Rectal smooth muscle tissue (tissue), 1 donor: Measurements from ENCODE around the gene TUBB2B.
"Not testable (repeated sequence)": the region's sequence is repeated elsewhere in the genome, so short reads cannot be mapped to it uniquely, and the experiment has no call there.

Source experiments
- H3K27ac ChIP-seq: one replicate; pipeline ENCODE4 v1.7.0; 2013; ENCODE audit warnings: low read depth, low read length, inconsistent platforms
- H3K27me3 ChIP-seq: one replicate; pipeline ENCODE4 v1.7.0; 2013; ENCODE audit warnings: low read length; ENCODE audit not compliant: control insufficient read depth, insufficient read depth
- H3K36me3 ChIP-seq: one replicate; pipeline ENCODE4 v1.7.0; 2013; ENCODE audit warnings: low read length; ENCODE audit not compliant: control insufficient read depth, insufficient read depth
- H3K4me1 ChIP-seq: one replicate; pipeline ENCODE4 v1.7.0; 2013; ENCODE audit warnings: low read length; ENCODE audit not compliant: control insufficient read depth, insufficient read depth
- H3K4me3 ChIP-seq: one replicate; pipeline ENCODE4 v1.7.0; 2013; ENCODE audit warnings: low read length
- H3K9ac ChIP-seq: one replicate; pipeline ENCODE4 v1.7.0; 2013; ENCODE audit warnings: low read length

Gene TUBB2B

DNA sequence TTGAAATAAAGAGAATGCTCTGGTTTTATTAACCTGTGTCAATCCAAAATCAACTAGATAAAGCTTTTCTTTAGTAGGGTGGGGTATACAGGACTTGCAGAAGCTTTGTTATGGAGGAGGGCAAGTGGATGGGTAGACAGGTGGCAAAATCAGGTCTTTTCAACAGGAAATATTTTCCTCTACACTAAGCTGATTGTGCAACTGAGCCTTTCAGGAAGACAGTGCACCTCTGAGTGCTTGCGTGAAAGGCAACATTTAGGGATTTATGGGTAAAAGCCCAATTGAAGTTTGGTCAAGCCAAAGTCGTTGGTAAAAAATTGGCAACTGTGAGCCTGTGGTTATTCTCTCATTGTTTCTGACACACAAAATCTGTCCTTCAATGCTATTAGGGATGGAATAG, 46.3 kb downstream of the TUBB2B start:
- H3K36me3 ChIP-seq = no peaks in the 10 kb centered on the region
- H3K9ac ChIP-seq = no peak overlapping the region
- H3K4me1 ChIP-seq = no peaks in the 10 kb centered on the region
- H3K27me3 ChIP-seq = no peaks in the 10 kb centered on the region
- no peak overlapping the region for H3K27ac ChIP-seq
- no peak overlapping the region for H3K4me3 ChIP-seq

DNA sequence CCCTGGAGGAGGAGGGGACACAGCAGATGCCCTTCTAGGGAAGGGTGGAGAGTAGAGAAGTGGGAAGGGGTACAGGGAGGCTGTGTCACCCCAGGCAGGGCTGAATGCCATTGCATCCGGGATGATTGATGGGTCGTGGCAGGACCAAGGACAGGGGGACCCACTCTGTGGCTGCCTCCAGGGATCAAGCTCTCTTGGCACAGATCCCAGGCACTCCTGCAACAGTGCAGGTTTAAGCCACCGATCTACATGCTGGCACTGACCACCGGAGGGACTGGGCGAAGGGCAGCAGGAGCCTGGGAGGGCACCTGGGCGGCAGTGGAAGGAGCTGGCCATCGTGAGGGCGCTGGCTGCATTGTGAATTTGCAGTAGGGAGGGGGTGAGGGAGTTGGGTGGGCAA, 47.5 kb downstream of the TUBB2B start:
- H3K9ac ChIP-seq, H3K4me3 ChIP-seq, H3K4me1 ChIP-seq, H3K27me3 ChIP-seq, H3K36me3 ChIP-seq, H3K27ac ChIP-seq: not testable (repeated sequence)

DNA sequence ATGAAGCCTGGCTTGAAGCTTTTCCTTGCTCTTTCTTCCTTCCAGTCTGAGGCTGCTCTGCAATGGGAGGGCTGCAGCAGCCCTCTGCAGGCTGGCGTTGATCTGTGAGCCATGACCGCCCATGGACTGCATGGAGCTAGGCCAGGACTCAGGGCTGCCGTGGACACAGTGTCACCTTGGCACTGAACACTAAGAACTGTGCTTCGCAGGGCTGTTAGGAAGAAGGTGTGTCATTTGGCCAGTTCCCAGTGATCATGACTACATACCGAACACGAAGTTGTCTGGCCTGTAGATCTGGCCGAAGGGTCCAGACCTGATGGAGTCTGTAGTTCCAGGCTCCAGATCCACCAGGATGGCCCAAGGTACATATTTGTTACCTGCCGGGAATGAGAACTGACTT, 48.8 kb downstream of the TUBB2B start:
- not testable (repeated sequence) for H3K4me3 ChIP-seq, H3K4me1 ChIP-seq, H3K9ac ChIP-seq, H3K27ac ChIP-seq, H3K36me3 ChIP-seq, H3K27me3 ChIP-seq

DNA sequence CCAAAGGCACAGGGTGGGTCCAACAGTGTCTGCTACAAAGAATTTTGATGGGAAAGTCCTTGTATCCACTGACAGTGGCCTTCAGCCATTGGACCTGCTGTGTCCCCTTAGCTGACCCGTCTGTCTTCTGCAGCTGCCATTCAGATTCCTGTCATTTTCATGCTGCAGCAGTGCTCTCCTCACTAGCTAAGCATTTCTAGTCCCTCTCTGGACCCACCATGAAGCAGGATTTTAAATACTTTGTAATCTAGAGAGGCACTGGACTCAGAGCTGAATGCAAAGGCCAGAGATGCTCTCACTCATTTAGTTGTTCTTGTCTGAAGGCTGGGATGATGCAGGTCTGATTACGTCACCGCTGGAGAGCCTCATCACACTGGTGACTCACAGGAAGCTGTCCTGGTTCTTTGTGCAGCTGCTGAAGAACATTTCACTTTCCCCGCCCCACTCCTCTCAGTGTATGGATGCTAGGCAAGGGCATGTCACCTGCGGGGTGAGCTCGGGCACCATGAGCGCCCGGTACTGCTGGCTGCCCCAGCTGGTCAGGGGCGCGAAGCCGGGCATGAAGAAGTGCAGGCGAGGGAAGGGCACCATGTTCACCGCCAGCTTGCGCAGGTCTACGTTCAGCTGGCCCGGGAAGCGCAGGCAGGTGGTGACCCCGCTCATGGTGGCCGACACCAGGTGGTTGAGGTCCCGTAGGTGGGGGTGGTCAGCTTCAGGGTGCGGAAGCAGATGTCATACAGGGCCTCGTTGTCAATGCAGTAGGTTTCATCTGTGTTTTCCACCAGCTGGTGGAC, 50.7 kb downstream of the TUBB2B start:
- Histone ChIP-seq H3K9ac (no peak overlapping the region), H3K27ac (no peak overlapping the region), H3K27me3 (no peaks in the 10 kb centered on the region)

DNA sequence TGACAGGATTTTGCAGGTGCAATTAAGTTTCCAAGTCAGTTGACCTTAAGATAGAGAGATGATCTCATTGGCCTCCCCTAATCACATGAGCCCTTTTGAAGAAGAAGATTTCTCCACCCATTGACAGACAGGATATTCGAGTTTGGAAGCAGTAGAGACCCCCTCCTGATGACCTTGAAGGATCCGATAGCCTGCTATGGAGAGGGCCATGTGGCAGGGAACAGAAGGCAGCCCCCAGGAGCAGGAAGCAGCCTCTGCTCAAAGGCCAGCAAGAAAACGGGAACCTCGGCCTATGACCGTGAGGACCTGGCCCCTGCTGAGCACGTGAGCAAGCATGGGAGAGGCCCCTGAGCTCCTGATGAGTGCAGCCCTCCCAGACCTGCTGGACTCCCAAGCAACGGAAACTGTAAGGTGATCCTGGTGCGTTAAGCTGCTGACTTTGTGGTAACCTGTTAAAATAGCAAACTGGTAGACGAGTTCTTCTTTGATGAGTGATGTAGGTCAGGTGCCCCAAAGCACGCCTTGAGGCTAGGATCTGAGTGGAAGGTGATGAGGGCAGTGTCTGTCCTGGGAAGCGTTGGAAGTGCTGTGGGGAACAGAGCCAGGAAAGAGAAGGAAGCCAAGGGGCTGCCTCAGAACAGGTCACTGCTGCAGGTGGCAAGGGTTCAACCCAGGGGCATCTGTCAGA, 51.6 kb downstream of the TUBB2B start:
- Histone ChIP-seq H3K27me3 (no peaks in the 10 kb centered on the region), H3K36me3 (no peaks in the 10 kb centered on the region), H3K27ac (no peak overlapping the region), H3K4me1 (no peaks in the 10 kb centered on the region), H3K4me3 (no peak overlapping the region), H3K9ac (no peak overlapping the region)

More for the DNA sequence above, 50.7 kb downstream of the TUBB2B start:
- no peaks in the 10 kb centered on the region for H3K4me1 ChIP-seq
- H3K36me3 ChIP-seq = no peaks in the 10 kb centered on the region
- H3K4me3 ChIP-seq = no peak overlapping the region
